AG09319 (cell line): ENCODE results near the gene ATG5.
A peak's percentile ranks its signal among the peaks of the same experiment; 100 is the strongest.

ENCODE experiments used
- DNase-seq: peaks from one replicate; pipeline ENCODE4 v3.0.0-alpha.2; 2010; ENCODE audit warnings: low read depth; ENCODE audit errors: extremely low read depth
- CTCF ChIP-seq: IDR thresholded peaks from 2 replicates; pipeline ENCODE4 v1.5.1; 2011; ENCODE audit warnings: low read depth, mild to moderate bottlenecking, inconsistent platforms, low read length, moderate library complexity

The ATG5 gene

GRCh38 chr6:106360989-106361430 is 35.5 kb upstream of the ATG5 start:
- no peak for DNase-seq
- no peak for TF ChIP-seq CTCF

GRCh38 chr6:106360410-106360988 is 34.9 kb upstream of the ATG5 start, which contains the start of gene CRYBG1:
Gene CRYBG1, plus strand, starts transcription at chr6:106360717. Its CDS starts 192 bp downstream, at chr6:106360909.
- DNase-seq, result no peak
- TF ChIP-seq CTCF, result peak; percentile 68

DNA sequence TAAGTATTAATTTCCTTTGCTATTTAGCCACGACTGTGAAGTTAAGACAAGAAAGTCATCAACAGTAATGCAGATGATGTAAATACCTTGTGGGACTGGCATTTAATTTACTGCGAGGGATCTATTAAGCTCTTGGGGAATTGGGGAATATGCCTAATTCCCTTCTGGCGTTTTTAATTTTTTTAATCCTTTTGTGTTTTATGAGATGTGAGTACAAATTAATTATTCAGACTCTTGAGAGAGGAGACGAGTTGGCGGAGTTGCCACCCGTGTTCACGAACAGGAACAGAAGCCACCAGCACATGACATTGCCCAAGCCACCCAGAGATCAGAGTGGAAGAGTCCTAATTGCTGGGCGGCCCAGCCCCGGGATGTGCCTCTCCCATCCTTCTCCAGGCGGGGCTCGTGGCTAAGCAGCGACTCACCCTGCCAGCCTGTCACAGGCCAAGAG is 34.4 kb upstream of the ATG5 start:
- no peak for DNase-seq
- no peak for TF ChIP-seq CTCF

DNA sequence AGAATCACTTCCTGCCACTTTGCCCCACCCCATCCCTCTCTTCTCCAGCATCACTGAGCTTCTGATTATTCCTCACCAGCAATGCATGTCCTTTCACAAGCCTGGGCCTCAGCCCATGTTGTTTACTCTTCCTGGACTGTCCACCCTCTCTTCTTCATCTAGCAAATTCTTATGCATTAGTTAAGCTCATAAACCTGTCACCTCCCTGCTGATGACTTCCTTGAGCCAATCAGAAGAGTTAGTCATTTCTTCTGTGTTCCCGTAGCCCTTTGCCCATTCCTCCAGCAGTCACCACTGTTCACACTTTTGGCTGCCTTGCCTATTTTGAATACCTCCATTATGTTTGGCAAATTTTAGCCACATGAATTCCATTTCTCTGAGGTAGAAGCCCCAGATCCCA is 30.8 kb upstream of the ATG5 start:
- TF ChIP-seq CTCF, result no peak
- DNase-seq, result no peak

GRCh38 chr6:106347219-106347618 is 21.7 kb upstream of the ATG5 start:
- no peak for TF ChIP-seq CTCF

GRCh38 chr6:106339334-106340029 is 13.9 kb upstream of the ATG5 start:
- TF ChIP-seq CTCF, result peak; percentile 84
- peak; percentile 11 for DNase-seq

More at GRCh38 chr6:106347219-106347618, 21.7 kb upstream of the ATG5 start:
- DNase-seq, result no peak
